OCI-LY7 (cell line): ENCODE measurements around the gene ACTRT2.

Source experiments
- EZH2phosphoT487 ChIP-seq: fragments of 200-600 bp; sonication (generic); IDR thresholded peaks from 2 replicates; pipeline ENCODE4 v1.6.1; 2018; ENCODE audit warnings: low read depth, borderline replicate concordance, mild to moderate bottlenecking, mixed run types, antibody characterized with exemption, low read length, moderate library complexity, mixed read lengths
- TF ChIP-seq, protein P1 (sequence below): fragments of 200-600 bp; sonication (generic); conservative IDR thresholded peaks from 2 replicates; pipeline ENCODE4 v1.5.1; 2014; ENCODE audit warnings: mild to moderate bottlenecking, antibody characterized with exemption, low read length, moderate library complexity, mixed read lengths

GRCh38 chr1:3058263-3059030, 37.2 kb downstream of the ACTRT2 start:
- TF ChIP-seq, protein P1, sequence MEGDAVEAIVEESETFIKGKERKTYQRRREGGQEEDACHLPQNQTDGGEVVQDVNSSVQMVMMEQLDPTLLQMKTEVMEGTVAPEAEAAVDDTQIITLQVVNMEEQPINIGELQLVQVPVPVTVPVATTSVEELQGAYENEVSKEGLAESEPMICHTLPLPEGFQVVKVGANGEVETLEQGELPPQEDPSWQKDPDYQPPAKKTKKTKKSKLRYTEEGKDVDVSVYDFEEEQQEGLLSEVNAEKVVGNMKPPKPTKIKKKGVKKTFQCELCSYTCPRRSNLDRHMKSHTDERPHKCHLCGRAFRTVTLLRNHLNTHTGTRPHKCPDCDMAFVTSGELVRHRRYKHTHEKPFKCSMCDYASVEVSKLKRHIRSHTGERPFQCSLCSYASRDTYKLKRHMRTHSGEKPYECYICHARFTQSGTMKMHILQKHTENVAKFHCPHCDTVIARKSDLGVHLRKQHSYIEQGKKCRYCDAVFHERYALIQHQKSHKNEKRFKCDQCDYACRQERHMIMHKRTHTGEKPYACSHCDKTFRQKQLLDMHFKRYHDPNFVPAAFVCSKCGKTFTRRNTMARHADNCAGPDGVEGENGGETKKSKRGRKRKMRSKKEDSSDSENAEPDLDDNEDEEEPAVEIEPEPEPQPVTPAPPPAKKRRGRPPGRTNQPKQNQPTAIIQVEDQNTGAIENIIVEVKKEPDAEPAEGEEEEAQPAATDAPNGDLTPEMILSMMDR = no peak
- TF ChIP-seq EZH2phosphoT487 = no peak
